Stimulated activated CD8-positive, alpha-beta memory T cell treated with anti-CD3 and anti-CD28 coated beads, Interleukin-15, amount 100 ng/mL, for 24 hours (primary cell): ENCODE measurements around the gene XCR1.
"Not testable (repeated sequence)": the region's sequence is repeated elsewhere in the genome, so short reads cannot be mapped to it uniquely, and the experiment has no call there.

Experiments
- DNase-seq: peaks from one replicate; pipeline ENCODE4 v3.0.0-alpha.2; 2020; ENCODE audit warnings: low read depth

XCR1 gene

DNA sequence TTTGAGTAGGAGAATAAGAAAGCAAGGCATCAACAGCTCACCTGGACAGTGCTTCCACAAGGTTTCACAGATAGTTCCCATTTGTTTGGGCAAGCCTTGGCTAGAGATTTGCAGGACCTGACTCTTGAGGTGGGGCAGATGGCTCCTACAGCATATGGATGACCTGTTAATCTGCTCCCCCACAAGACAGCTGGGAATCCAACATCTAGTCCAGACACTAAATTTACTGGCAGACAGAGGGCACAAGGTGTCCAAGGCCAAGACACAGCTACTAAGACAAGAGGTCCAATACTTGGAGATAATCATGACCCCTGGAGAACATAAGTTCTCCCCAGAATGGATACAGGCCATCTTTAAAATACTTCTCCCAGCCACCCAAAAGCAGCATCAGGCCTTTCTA is 23.6 kb downstream of the XCR1 start:
- DNase-seq = not testable (repeated sequence)

GRCh38 chr3:46001178-46001577 is 26.1 kb downstream of the XCR1 start:
- no peak for DNase-seq

- no peak for DNase-seq
These were observed 29.3 kb downstream of the XCR1 start for GRCh38 chr3:45997942-45998341.

- not testable (repeated sequence) for DNase-seq
These were observed 29.8 kb downstream of the XCR1 start for GRCh38 chr3:45997499-45997898.

- DNase-seq = peak; percentile 58
These were observed 31.8 kb downstream of the XCR1 start, which contains the start of gene FYCO1 for GRCh38 chr3:45995236-45996192. FYCO1 (minus strand) TSS chr3:45995824; CDS start chr3:45984910, 10,914 bp downstream.

DNA sequence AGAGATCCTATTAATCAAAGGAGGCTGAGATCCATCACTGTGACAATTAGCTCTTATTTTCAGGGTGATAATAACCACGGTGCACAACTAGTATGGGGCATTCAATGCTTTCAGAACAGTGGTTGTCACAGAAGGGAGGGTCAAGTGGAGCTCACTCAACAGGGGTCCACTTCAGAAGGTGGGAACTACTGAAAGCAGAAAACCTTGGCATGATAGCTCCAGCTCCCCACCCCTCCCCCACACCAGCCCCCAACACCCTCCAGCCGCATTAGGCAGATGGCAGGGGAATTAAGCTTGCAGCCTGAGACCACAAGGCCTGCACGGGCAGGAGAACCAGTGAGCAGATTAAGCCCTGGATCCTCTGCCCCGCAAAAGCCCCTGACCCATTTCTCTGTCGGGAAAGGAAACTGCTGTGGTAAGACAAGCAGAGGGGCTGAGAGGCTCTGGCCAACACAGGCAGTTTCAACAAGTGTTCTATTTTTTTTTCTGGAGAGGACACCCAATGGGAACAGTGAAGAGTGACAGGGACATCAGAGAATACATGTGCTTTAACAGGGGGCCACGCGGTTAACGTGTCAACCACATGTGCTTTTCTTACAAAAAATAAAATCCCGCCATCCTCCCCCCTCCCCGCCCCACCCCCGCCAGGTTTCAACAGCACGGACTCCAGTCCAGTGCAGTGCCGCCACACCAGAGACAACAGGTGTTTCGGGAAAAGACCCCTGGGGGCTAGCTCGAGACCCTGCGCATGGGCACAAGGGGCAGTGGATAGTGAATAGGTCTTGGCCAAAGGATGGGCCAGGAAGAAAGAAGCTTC is 32.7 kb downstream of the XCR1 start:
- DNase-seq = no peak

- no peak for DNase-seq
These were observed 33.8 kb downstream of the XCR1 start for GRCh38 chr3:45993421-45994027.

GRCh38 chr3:45992821-45993221 is 34.5 kb downstream of the XCR1 start:
- no peak for DNase-seq

DNA sequence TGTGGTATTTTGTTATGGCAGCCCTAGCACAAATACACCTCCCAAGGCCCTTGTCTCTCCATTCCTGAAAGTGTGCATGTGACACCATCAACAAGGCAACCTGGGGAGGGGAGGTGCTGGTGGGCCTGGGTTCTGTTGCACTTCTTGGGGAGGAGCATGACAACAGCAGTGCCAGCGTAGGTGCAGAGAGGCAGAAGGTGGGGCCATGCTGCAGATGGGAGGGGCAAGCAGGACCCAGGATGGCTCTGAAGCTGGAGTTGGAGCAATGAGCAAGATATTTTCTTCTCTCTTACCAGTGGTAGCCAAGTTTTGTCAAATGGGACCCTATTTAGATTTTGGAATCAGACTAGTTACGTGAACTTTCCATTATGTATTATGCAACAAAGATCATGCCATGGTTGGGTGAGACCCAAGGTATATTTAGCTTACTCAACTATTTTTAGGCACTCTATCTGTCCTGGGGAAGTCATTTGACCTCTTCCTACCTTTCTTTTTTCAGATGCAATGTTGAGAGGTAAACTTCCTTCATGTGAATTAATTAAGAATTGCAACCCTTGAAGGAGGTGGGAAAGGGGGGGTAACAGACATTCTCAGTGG is 35.1 kb downstream of the XCR1 start:
- no peak for DNase-seq

- DNase-seq = no peak
These were observed 35.9 kb downstream of the XCR1 start for GRCh38 chr3:45991341-45991740.

DNA sequence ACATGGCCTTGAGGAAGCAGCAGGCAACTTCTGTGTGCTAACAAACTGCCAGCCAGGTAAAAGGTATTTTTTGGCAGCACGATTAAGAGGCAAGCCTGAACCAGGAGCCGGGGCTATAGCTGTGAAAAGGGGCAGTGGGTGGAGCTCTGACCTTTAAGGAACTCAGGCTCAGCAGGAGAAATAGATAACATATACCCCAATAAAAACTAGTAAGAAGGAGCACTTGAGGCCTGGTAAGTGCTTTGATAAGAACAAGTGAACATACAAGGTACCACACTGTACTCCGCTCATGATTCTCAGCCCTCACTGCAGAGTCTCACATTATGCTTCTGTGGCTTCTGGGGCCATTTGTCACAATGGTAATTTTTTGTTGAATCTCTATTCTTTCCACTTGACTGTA is 37.1 kb downstream of the XCR1 start:
- no peak for DNase-seq

DNA sequence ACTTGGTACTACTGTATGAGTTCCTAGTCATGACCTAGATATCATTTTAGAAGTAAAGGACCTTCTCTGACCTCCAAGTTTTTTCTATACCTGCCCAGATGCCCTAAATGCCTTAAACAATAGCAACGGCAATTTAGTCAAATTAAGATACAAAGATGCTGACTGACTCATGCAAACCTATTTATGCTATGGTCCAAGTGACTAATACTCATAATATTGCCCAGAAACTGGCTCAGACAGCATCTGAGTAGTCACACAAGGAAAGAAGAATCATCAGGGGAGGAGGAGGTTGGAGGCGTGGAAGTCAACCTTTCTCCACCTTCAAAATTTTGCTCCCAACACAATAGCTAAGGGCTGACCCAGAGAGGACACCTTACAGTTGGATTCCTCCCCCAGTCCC is 38.5 kb downstream of the XCR1 start:
- no peak for DNase-seq

DNA sequence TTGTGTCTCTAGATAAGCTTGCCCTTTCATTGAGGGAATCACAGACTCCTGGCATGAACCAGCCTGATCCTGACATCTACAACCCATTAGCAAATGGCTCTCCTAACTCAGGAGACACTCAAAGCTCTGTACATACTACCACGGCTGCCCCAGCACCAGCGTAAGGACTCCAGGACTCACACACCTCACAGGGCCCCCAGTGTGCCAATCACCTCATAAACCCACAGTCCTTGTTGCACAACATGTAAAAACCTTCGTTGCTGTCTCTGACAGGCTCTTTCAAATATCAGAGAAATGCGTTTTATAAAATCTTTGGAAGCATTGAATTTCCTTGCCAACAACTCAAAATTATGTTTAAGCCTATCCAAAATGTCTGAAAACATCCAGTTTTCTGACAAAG is 38.9 kb downstream of the XCR1 start:
- no peak for DNase-seq

DNA sequence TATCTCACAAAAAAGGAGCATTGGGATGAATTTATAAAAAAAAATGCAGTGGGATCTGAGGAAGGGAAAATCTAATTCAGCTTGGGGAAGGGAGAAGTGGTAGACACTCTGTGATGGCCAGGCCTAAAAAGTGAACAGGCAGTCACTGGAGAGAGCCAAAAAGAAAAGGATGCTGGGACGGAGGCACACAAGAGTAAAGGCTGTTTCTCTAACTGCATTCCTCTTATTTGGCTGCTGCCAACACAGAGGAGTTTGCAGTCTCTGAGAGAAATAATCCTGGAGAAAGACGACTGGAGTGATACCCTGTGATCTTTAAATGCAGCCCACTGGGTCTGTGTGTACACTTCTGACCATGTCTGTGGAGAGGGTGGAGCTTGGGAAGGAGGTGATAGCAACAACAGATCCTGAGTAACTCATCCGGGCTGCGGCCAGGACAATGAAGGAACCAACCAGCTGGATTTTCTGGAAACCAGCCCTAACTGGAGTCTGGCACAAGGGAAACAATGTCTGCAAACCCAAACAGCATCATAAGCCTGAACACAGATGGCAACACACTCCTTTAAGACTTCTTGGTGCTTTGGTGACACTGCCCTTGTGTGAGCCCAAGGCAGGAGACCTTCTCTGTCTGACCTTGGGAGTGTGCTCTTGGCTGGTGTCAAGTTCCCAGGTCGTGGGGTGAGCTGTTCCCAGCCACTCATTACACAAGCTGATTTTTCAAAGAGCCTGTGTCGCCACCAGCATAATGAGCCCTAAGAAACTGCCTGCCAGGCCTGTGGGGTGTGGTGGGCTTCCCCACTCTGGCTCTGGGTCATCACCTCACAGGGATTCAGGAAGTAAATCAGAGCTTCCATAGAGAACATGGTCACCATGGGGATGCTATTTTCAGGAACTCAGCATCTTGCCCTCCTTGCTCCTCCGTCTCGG is 39.7 kb downstream of the XCR1 start:
- DNase-seq = no peak

GRCh38 chr3:45986303-45986982 is 40.8 kb downstream of the XCR1 start:
- DNase-seq = no peak

- DNase-seq = no peak
These were observed 41.6 kb downstream of the XCR1 start for GRCh38 chr3:45985532-45986302.

DNA sequence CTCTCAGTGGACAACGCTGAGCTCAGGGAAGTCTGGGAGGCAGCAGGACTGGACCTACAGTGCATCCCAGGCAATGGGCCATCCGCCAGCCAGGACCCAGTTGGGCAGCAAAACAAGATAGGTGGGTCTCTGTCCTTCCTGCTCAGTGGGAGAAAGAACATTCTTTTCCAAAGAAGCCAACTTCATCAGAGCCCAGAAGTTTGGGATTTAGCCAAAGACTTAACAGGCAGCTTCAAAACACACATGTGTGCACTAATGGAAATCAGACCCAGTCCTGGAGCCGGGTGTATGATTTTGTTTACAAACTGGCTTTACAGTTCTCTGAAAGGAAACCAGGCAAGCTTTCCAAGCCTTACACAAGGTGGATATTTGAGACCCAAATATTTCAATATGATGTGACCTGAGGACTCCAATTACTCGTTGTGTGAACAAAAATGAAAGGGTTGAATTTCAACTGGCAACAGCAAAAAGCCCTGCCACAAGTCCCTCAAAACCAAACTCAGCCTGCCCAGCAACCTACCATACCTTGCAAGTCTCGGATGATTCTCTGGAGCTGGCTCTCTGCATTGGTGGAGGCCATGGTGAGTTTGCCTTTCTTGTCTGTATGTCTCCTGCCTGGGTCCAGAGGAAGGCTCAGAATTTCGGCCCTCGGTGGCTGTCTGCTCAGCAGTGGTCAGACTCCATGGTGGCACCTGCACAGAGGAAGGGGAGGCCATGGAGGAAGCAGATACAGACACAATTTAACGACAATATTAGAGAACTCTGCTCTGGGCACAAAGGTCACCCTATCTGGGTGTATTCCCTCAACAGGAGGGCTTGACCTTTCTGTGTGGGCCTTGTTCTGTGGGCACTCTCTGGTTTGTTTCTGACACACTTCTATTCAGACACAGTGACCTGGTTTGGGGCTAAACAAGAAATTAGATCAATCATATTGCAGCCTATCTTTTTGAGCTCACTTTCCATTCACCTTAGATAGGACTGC is 42.7 kb downstream of the XCR1 start:
- DNase-seq = no peak

DNA sequence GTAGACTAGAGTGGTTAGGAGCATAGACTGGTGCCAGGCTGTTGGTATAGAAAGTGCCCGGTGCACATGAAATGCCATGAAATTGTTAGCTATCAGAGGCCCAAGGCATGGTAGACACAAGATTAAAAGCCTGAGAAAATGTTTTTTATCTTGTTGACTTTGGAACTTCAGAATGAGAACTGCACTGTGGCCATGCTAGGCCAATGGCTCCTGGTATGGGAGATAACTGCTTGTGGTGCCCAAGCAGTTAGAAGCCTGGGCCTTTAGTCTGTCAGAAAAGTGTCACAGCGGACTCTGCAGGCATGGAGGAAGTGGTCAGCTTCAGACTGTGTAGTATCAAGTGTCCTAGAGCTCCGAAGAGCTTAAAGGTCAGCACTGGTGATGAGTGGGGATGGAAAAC is 43.5 kb downstream of the XCR1 start:
- DNase-seq = no peak
